Cardiac fibroblast (primary cell): ENCODE results near the gene PDS5A.
"Not testable (repeated sequence)": the region's sequence is repeated elsewhere in the genome, so short reads cannot be mapped to it uniquely, and the experiment has no call there.

ENCODE experiments used
- DNase-seq, 2 donors: peaks; one replicate each; pipeline versions ENCODE4 v3.0.0 to v3.0.0-alpha.2; 2010; ENCODE audit warnings: low read depth in 2 of 2
- H3K4me3 ChIP-seq, 2 donors: replicated peaks in 1 of 2; 1 replicate in 1 of 2; 2 replicates in 1 of 2; pipeline ENCODE4 v1.5.1; 2011; ENCODE audit warnings: low read depth in 2 of 2, low read length in 2 of 2, mild to moderate bottlenecking in 2 of 2, moderate library complexity in 1 of 2
- TF ChIP-seq, protein P1 (sequence below): IDR thresholded peaks from one replicate; pipeline ENCODE4 v1.5.1; 2011; ENCODE audit warnings: low read depth, mild to moderate bottlenecking, low read length, inconsistent platforms

Gene PDS5A

GRCh38 chr4:39961311-39961877 lies 16.3 kb downstream of the PDS5A start:
- DNase-seq = no peak
- TF ChIP-seq, protein P1, sequence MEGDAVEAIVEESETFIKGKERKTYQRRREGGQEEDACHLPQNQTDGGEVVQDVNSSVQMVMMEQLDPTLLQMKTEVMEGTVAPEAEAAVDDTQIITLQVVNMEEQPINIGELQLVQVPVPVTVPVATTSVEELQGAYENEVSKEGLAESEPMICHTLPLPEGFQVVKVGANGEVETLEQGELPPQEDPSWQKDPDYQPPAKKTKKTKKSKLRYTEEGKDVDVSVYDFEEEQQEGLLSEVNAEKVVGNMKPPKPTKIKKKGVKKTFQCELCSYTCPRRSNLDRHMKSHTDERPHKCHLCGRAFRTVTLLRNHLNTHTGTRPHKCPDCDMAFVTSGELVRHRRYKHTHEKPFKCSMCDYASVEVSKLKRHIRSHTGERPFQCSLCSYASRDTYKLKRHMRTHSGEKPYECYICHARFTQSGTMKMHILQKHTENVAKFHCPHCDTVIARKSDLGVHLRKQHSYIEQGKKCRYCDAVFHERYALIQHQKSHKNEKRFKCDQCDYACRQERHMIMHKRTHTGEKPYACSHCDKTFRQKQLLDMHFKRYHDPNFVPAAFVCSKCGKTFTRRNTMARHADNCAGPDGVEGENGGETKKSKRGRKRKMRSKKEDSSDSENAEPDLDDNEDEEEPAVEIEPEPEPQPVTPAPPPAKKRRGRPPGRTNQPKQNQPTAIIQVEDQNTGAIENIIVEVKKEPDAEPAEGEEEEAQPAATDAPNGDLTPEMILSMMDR = no peak

GRCh38 chr4:39950861-39951481 lies 26.7 kb downstream of the PDS5A start:
- DNase-seq = no peak
- TF ChIP-seq, protein P1 = no peak
- H3K4me3 ChIP-seq = no peak overlapping the region

More at GRCh38 chr4:39961311-39961877, 16.3 kb downstream of the PDS5A start:
- no peak overlapping the region for H3K4me3 ChIP-seq

DNA sequence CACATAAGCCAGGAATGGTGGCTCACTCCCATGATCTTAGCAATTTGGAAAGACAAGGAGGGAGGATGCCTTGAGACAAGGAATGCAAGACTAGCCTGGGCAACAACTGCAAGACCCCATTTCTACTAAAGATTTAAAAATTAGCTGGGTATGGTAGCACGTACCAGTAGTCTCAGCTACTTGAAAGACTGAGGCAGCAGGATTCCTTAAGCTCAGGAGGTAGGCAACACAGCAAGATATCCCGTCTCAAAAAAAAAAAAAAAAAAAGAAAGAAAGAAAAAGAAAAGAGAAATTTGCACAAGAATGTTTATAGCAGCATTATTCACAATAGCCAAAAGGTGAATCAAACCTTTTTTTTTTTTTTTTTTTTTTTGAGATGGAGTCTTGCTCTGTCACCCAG lies 29.7 kb downstream of the PDS5A start:
- no peak overlapping the region for H3K4me3 ChIP-seq
- no peak for DNase-seq
- TF ChIP-seq, protein P1 = no peak

GRCh38 chr4:39947417-39947816 lies 30.3 kb downstream of the PDS5A start:
- TF ChIP-seq, protein P1 = no peak
- no peak overlapping the region for H3K4me3 ChIP-seq

GRCh38 chr4:39944245-39944644 lies 33.5 kb downstream of the PDS5A start:
- DNase-seq, H3K4me3 ChIP-seq: not testable (repeated sequence)

More at GRCh38 chr4:39947417-39947816, 30.3 kb downstream of the PDS5A start:
- no peak for DNase-seq

GRCh38 chr4:39942507-39942906 lies 35.2 kb downstream of the PDS5A start:
- no peak for DNase-seq
- TF ChIP-seq, protein P1 = no peak
- H3K4me3 ChIP-seq = no peak overlapping the region

DNA sequence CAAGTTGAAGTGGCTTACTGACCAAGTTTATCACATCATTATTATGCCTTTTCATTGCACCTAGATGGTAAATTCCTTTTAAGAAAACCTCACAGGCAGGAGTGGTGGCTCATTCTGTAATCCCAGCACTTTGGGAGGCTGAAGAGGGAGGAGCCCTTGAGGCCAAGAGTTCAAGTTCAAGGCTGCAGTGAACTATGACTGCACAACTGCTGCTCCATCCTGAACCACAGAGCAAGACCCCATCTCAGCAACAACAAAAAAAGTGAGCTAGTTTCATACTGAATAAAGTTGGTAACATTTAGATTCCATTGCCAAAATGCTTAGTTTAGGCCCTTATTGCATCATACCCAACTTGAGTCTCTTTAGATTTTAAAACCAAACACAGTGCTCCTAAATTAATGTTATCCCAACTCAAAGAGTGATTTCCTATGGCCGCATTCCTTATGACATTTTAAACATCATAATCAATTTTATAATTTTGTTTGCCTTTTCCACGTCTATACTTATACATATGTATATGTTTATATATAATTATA lies 36.0 kb downstream of the PDS5A start:
- TF ChIP-seq, protein P1 = no peak
- H3K4me3 ChIP-seq = no peak overlapping the region
- DNase-seq = no peak
